GM12872 (cell line): ENCODE results near the gene EPB41L2.

Source experiments
- CTCF ChIP-seq: IDR thresholded peaks from 3 replicates; pipeline ENCODE4 v1.5.1; 2011; ENCODE audit warnings: low read depth, mild to moderate bottlenecking, low read length, moderate library complexity; ENCODE audit not compliant: insufficient read depth

EPB41L2 gene

DNA sequence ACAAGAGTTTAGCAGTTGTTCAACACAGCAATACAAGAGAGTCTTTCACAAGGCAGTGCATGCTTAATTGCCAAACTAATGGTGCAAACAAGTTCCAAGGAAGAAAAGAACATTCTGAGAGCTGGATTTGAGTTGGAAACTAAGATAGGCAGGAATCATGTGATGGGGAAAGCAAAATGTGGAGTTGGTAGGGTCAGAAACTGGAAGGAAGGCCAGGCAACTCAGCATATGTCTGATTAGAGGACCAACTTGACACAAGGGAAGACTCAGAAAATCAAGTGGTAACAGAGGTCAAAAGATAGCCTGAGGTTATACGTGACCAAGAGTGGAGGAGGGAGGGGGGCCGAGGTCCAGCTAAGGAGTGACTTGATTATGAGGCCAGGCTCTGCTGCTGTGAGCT is 118.6 kb downstream of the EPB41L2 start:
- TF ChIP-seq CTCF, result no peak

DNA sequence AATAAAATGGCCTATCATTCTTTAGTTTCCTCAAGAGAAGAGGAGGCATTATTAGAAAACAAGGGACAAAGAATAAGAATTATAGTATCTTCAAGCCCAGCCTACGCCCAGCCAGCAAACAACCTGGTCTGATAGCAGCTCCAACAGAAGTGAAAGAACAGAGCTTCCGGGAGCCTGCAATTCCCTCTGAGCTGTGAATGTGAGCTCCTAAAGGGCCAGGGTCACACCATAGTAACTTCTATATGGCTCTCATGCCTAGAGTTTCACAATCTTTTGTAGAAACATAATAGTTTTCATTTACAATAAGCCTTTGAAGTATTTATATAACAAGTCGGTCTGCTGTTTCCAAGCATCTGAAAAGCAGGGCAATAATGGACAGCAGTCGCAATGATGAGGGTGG is 119.3 kb downstream of the EPB41L2 start:
- TF ChIP-seq CTCF, result no peak

- no peak for TF ChIP-seq CTCF
Observed at GRCh38 chr6:130937942-130938604, 125.0 kb downstream of the EPB41L2 start.

DNA sequence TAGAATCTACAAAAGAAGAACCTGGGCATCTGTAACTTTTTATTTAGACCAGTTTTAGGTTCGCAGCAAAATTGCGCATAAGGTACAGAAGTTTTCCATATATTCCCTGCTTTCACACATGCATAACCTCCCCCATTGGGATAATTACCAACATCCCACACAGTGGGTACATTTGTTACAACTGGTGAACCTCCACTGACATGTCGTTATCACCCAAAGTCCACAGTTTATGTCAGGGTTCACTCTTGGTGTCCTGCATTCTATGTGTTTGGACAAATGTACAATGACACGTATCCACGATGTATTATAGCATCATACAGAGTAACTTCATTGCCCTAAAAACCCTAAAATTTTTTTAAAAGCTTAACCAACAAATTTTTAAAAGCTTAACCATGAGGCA is 126.1 kb downstream of the EPB41L2 start:
- no peak for TF ChIP-seq CTCF

DNA sequence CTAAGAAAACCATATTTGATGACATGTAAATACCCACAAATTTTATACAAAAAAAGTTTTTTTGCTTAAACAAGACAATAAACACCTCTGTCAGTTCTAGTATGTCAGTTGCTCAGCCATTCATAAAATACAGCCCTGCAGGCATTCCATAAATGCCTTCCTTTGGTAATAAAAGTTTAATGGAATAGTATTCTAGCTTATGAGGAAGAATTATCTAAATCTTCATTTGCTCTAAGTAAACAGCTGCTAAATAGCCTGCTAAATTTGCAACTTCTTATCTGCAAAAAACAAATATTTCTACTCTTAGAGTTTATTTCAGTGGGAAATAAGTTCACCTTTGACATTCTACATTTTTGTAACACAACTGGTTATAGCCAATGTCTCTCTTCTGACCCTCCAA is 127.1 kb downstream of the EPB41L2 start:
- no peak for TF ChIP-seq CTCF

DNA sequence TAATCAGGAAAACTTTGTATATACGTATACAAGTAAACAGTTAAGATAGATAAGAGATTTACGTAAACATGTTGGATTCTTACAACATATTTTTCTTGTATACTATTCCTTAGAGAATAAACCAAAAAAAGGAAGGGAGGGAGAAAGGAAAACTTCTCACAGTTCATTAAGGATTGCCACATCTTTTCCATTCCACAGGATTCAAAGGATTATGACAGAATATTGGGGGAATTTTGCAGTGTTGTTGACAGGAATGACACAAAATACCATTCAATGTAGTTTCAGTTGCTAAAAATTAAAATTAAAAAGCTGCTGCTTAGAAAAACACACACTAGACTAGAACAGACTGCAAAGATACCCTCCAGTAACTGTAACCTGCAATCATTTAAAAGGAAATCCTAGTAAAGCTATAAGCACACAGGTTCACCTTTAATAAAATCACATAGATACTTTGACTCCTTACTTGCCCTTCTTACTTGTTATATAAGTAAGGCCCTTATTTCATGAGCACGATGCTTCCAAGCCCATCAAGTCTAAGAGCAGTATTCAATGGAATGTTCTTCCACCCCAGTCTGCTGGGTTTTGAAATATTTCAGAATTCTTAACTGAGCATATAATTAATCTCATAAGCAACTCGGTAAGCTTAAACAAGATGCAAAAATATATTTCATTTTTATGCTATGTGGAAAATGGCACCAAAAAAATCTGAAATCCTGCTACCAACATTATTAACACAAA is 128.0 kb downstream of the EPB41L2 start:
- TF ChIP-seq CTCF, result no peak

GRCh38 chr6:130933712-130934200 is 129.3 kb downstream of the EPB41L2 start:
- no peak for TF ChIP-seq CTCF
